ENCODE data around the gene SHH.
A peak's percentile ranks its signal among the peaks of the same experiment; 100 is the strongest.

The SHH gene

GRCh38 chr7:155795401-155795800 is 16.9 kb downstream of the SHH start:
- DNase-seq (ENCODE audit: low read depth, low spot score) = no peak
- no peak overlapping the region for H3K27ac ChIP-seq

GRCh38 chr7:155794196-155794595 is 18.1 kb downstream of the SHH start:
- DNase-seq (ENCODE audit: low read depth, low spot score) = no peak
- no peak overlapping the region for H3K27ac ChIP-seq

- DNase-seq (ENCODE audit: low read depth, low spot score) = no peak
- H3K27ac ChIP-seq = no peak overlapping the region
Measured at GRCh38 chr7:155793720-155794119, 18.5 kb downstream of the SHH start.

GRCh38 chr7:155792999-155793560 is 19.2 kb downstream of the SHH start:
- DNase-seq (ENCODE audit: low read depth, low spot score) = no peak
- no peak overlapping the region for H3K27ac ChIP-seq

GRCh38 chr7:155792315-155792960 is 19.8 kb downstream of the SHH start:
- no peak overlapping the region for H3K27ac ChIP-seq
- DNase-seq (ENCODE audit: low read depth, low spot score) = no peak

DNA sequence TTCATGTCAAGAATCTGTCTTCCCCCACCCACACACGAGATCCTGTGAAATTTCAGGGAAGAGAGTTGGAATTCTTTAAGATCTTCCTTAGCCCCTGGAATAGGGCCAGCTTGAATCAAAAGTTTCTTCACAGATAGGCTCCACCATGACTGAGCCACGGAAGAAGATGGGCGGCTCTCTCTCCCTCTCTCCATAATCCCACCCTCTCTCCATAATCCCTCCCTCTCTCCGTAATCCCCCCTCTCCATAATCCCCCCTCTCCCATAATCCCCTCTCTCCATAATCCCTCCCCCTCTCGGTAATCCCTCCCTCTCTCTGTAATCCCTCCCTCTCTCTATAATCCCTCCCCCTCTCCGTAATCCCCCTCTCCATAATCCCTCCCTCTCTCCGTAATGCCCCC is 20.4 kb downstream of the SHH start:
- no peak for DNase-seq (ENCODE audit: low read depth, low spot score)
- no peak overlapping the region for H3K27ac ChIP-seq

- no peak overlapping the region for H3K27ac ChIP-seq
- DNase-seq (ENCODE audit: low read depth, low spot score) = no peak
Measured at GRCh38 chr7:155791214-155791737, 21.0 kb downstream of the SHH start.

DNA sequence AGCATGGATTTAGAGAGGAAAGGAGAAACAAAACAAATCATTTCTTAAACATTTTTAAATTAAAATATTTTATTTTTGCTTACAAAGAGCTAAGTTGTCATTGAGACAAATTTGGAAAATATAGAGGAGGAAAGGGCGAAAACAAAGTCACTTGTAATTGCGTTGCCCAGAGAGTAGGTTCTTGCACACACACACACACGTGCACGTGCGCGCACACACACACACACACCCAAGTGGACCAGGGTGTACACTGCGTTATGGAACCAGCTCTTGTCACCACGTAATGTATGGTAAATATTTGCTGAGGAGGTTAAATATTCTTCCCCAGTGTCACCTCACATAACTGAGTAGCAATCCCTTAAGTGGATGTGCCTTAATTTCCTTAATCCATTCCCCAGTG is 21.6 kb downstream of the SHH start:
- no peak for DNase-seq (ENCODE audit: low read depth, low spot score)
- H3K27ac ChIP-seq = no peak overlapping the region

- peak overlapping the region; percentile 34 for H3K27ac ChIP-seq
- peak; percentile 56 for DNase-seq (ENCODE audit: low read depth, low spot score)
Measured at GRCh38 chr7:155789001-155789725, 23.1 kb downstream of the SHH start.

GRCh38 chr7:155788616-155789000 is 23.7 kb downstream of the SHH start:
- DNase-seq (ENCODE audit: low read depth, low spot score) = no peak

GRCh38 chr7:155787171-155787851 is 25.0 kb downstream of the SHH start:
- no peak overlapping the region for H3K27ac ChIP-seq
- no peak for DNase-seq (ENCODE audit: low read depth, low spot score)

More at GRCh38 chr7:155788616-155789000, 23.7 kb downstream of the SHH start:
- H3K27ac ChIP-seq = peak overlapping the region; percentile 34

- no peak for DNase-seq (ENCODE audit: low read depth, low spot score)
- no peak overlapping the region for H3K27ac ChIP-seq
Measured at GRCh38 chr7:155786491-155786890, 25.8 kb downstream of the SHH start.

DNA sequence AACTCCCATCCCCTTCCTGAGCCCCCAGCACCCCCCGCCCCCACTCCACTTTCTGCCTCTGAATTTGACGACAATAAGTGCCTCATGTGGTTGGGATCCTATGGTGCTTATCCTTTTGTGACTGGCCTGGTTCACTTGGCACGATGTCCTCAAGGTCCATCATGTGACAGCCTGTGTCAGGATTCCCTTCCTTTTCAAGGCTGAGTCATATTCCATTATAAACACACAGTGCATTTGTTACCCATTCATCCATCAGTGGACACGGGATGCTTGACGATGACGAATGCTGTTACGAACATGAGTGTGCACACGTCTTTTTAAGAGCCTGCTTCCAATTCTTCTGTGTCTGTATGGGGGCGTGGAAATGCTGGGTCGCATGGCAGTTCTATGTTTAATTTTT is 26.7 kb downstream of the SHH start:
- no peak overlapping the region for H3K27ac ChIP-seq
- no peak for DNase-seq (ENCODE audit: low read depth, low spot score)

DNA sequence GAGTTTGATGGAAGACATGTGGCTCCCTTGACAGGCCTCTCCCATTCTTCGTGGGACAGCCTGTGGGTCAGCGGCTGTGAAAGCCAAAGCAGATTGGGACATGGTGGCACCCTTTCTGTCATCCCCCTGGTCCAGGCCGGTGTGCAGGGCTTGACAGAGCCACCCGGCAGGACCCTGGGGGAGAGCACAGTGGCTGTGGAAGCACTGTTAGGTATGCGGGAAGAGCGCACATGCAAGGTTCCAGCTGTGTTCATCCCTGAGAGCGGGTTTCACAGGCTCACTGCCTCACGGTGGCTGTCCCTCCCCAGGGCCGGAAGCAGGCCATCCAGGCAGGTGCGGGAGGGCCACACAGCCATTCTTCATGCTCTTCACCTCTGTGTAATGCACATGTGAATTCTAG is 29.8 kb downstream of the SHH start:
- DNase-seq (ENCODE audit: low read depth, low spot score) = no peak

DNA sequence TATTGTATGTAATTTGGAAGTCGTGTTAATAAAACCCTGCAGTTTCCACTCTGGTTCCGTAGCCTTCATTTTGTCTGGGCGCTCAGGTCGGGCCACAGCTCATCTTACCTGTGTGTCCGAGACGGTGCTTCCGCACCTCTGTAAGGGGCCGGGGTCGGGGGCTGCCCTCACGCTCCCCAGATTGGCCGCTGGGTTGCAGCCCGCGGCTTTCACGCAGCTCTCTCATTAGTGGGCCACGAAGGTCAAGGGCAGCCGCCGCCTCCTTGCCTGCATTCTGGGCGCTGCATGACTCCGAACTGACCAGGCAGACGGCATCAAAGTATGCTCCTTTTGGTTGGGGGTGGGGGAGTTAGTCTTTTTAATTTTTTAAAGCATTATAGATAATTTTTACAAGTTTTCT is 30.8 kb downstream of the SHH start:
- no peak for DNase-seq (ENCODE audit: low read depth, low spot score)
- H3K27ac ChIP-seq = no peak overlapping the region

More for the DNA sequence above, 29.8 kb downstream of the SHH start:
- no peak overlapping the region for H3K27ac ChIP-seq

DNA sequence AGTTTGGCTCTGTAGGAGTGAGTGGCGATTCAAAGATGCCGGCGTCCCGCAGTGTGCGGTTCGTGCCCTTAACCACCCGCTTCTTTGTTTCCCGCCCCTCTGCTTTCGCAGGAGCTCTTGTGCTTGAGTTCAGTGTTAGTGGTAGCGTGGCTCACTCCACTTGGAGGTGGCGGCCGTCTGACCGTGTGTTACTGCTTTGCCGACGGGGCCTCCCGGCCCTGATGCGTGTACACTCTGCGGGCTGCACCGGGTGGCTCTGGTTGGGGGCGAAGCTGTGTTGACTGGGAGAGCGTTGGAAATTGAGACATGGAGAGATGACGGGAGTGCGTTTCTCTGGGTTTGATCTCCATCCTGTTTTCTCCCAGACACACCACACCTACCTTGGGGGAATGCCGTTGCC is 31.4 kb downstream of the SHH start:
- no peak overlapping the region for H3K27ac ChIP-seq
- DNase-seq (ENCODE audit: low read depth, low spot score) = no peak

DNA sequence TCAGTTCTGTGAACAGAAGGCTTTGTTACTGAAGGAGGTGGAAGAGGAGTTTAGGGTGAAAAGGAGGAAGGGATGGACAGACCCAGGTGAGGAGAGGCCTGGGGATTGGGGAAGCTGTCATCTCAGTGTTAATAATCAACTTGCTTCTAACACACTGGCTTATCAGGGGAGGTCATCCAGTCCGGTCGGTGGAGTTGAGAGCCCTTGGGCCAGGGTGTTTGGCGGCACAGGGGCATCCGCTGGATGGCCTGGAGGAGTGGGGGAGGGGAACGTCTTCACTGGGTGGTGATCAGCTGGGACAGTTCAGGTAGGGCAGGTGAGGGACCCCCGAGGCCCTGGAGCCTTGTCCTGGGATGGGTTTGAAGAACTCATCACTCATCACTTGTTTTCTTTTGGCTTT is 33.9 kb downstream of the SHH start:
- no peak for DNase-seq (ENCODE audit: low read depth, low spot score)
- no peak overlapping the region for H3K27ac ChIP-seq

DNA sequence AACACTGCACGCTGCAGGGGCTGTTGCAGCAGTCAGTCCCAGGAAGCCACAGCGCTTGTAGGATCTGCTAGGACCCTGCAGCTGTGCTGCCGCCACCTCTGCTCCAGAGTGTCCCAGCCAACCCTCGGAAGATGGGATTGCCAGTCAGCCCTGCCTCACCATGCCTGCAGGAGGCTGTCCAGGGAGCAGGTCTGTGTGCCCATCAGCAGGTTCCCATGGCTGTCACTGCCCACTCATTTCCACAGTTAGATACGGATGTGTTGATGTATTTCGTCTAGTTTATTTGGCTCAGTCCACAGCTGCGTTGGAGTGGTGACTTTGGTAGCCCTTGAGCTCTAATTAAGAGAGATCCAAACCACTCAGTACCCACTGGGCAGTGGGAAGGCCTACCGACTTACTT is 35.7 kb downstream of the SHH start:
- no peak overlapping the region for H3K27ac ChIP-seq
- no peak for DNase-seq (ENCODE audit: low read depth, low spot score)

- DNase-seq (ENCODE audit: low read depth, low spot score) = no peak
- no peak overlapping the region for H3K27ac ChIP-seq
Measured at GRCh38 chr7:155775691-155776090, 36.6 kb downstream of the SHH start.

DNA sequence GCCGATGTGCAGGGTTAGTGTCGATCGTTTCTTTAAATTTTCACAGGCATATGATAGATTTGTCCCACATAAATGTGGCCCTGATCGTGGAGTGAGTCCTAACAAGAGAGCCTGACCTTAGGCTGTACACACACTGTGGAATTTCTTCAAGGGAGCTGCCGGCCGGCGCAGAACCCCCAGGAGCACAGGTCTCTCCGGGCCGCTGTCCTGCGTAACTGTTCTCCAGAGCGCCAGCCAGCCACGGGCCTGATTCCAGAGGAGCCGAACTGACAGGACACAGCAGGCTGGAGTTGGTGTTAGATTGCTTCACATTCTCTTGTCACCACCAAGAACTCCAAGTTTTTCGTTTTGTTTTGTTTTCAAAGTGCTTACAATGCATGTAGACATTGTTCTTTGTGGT is 37.3 kb downstream of the SHH start:
- H3K27ac ChIP-seq = no peak overlapping the region

GRCh38 chr7:155773531-155773930 is 38.7 kb downstream of the SHH start:
- H3K27ac ChIP-seq = no peak overlapping the region
- DNase-seq (ENCODE audit: low read depth, low spot score) = no peak

More for the DNA sequence above, 37.3 kb downstream of the SHH start:
- no peak for DNase-seq (ENCODE audit: low read depth, low spot score)
